ENCODE results near the gene CBX2.

- TF ChIP-seq CTCF (IDR thresholded peaks at IDR 0.05; ENCODE audit: low read length) (no peak), EZH2 (IDR thresholded peaks at IDR 0.05; ENCODE audit: borderline replicate concordance, low read length) (no peak)
Observed at GRCh38 chr17:79833744-79834564, 56.0 kb downstream of the CBX2 start.
